HEK293 (cell line): ENCODE measurements around the gene MOGAT3.
A peak's percentile ranks its signal among the peaks of the same experiment; 100 is the strongest.

Experiments used
- CTCF ChIA-PET: fragments of 350-600 bp; formaldehyde crosslinking; extraction: SDS; loops from one replicate; lab custom pipeline; 2021; ENCODE audit warnings: antibody characterized with exemption; lab: Yijun Ruan, JAX
- POLR2A ChIA-PET: fragments of 300-600 bp; formaldehyde crosslinking; extraction: SDS; loops from one replicate; lab custom pipeline; 2020; ENCODE audit warnings: antibody characterized with exemption, inconsistent platforms; lab: Yijun Ruan, JAX
- H3K27ac ChIP-seq: fragments of 200-500 bp; sonication (Bioruptor generic); 2 replicates; pipeline ENCODE4 v1.5.1; 2014; ENCODE audit warnings: low read depth, low read length, control low read depth, inconsistent platforms; ENCODE audit errors: extremely low read depth
- H3K36me3 ChIP-seq, 2 experiments: fragments of 200-500 bp in 1 of 2; sonication (Bioruptor generic) in 1 of 2; 1 replicate in 1 of 2; 2 replicates in 1 of 2; pipeline ENCODE4 v1.5.1; 2014 to 2017; ENCODE audit warnings: inconsistent platforms in 2 of 2, low read length in 2 of 2; ENCODE audit not compliant: control insufficient read depth in 2 of 2, insufficient read depth in 1 of 2
- H3K4me1 ChIP-seq: fragments of 200-500 bp; sonication (Bioruptor generic); 2 replicates; pipeline ENCODE4 v1.5.1; 2014; ENCODE audit warnings: mild to moderate bottlenecking, low read length, inconsistent platforms; ENCODE audit not compliant: control insufficient read depth, insufficient read depth
- H3K4me3 ChIP-seq: 2 replicates; pipeline ENCODE4 v1.5.1; 2011; ENCODE audit warnings: low read depth, mild to moderate bottlenecking, control low read depth, low read length, moderate library complexity
- H3K9me3 ChIP-seq: fragments of 200-500 bp; sonication (Bioruptor generic); 2 replicates; pipeline ENCODE4 v1.5.1; 2014; ENCODE audit warnings: low read depth, low read length, inconsistent platforms; ENCODE audit not compliant: control insufficient read depth, insufficient read depth
- BCL11A ChIP-seq: fragments of 450-650 bp; formaldehyde crosslinking; IDR thresholded peaks from 2 replicates; pipeline ENCODE4 v1.5.1; 2016; ENCODE audit warnings: low read depth, missing biosample characterization, missing genetic modification characterization
- BCL11B ChIP-seq: fragments of 450-650 bp; formaldehyde crosslinking; IDR thresholded peaks from 2 replicates; pipeline ENCODE4 v1.5.1; 2016; ENCODE audit warnings: low read depth, missing biosample characterization, missing genetic modification characterization
- GLIS1 ChIP-seq: fragments of 450-650 bp; formaldehyde crosslinking; IDR thresholded peaks from 2 replicates; pipeline ENCODE4 v1.5.1; 2016; ENCODE audit warnings: missing biosample characterization, missing genetic modification characterization
- INSM2 ChIP-seq: fragments of 450-650 bp; formaldehyde crosslinking; IDR thresholded peaks from 2 replicates; pipeline ENCODE4 v1.5.1; 2016; ENCODE audit warnings: missing biosample characterization, missing genetic modification characterization
- SCRT1 ChIP-seq: fragments of 450-650 bp; formaldehyde crosslinking; IDR thresholded peaks from 2 replicates; pipeline ENCODE4 v1.5.1; 2016; ENCODE audit warnings: missing biosample characterization, missing genetic modification characterization, borderline replicate concordance
- SP3 ChIP-seq: fragments of 450-650 bp; formaldehyde crosslinking; IDR thresholded peaks from 2 replicates; pipeline ENCODE4 v1.5.1; 2016; ENCODE audit warnings: missing biosample characterization, missing genetic modification characterization
- SP7 ChIP-seq: fragments of 450-650 bp; formaldehyde crosslinking; IDR thresholded peaks from 2 replicates; pipeline ENCODE4 v1.5.1; 2016; ENCODE audit warnings: missing biosample characterization, missing genetic modification characterization
- ZBTB11 ChIP-seq: fragments of 450-650 bp; formaldehyde crosslinking; conservative IDR thresholded peaks from 2 replicates; pipeline ENCODE4 v1.5.1; 2016; ENCODE audit warnings: low read depth, missing biosample characterization, missing genetic modification characterization
- ZFP37 ChIP-seq: fragments of 450-650 bp; formaldehyde crosslinking; IDR thresholded peaks from 2 replicates; pipeline ENCODE4 v1.5.1; 2016; ENCODE audit warnings: missing biosample characterization, missing genetic modification characterization
- ZIC2 ChIP-seq: fragments of 450-650 bp; formaldehyde crosslinking; IDR thresholded peaks from 2 replicates; pipeline ENCODE4 v1.5.1; 2016; ENCODE audit warnings: missing biosample characterization, missing genetic modification characterization
- ZNF24 ChIP-seq: fragments of 450-650 bp; formaldehyde crosslinking; IDR thresholded peaks from 2 replicates; pipeline ENCODE4 v1.5.1; 2016; ENCODE audit warnings: missing biosample characterization, missing genetic modification characterization
- ZNF311 ChIP-seq: fragments of 450-650 bp; formaldehyde crosslinking; IDR thresholded peaks from 2 replicates; pipeline ENCODE4 v1.5.1; 2017; ENCODE audit warnings: missing biosample characterization, missing genetic modification characterization, borderline replicate concordance
- ZNF391 ChIP-seq: fragments of 450-650 bp; formaldehyde crosslinking; IDR thresholded peaks from 2 replicates; pipeline ENCODE4 v1.5.1; 2016; ENCODE audit warnings: low read depth, missing biosample characterization, missing genetic modification characterization, borderline replicate concordance
- ZNF514 ChIP-seq: fragments of 450-650 bp; formaldehyde crosslinking; IDR thresholded peaks from 2 replicates; pipeline ENCODE4 v1.5.1; 2016; ENCODE audit warnings: missing biosample characterization, missing genetic modification characterization
- ZNF768 ChIP-seq: fragments of 450-650 bp; formaldehyde crosslinking; IDR thresholded peaks from 2 replicates; pipeline ENCODE4 v1.5.1; 2018; ENCODE audit warnings: missing biosample characterization, mild to moderate bottlenecking, missing genetic modification characterization
- ZNF776 ChIP-seq: fragments of 450-650 bp; formaldehyde crosslinking; IDR thresholded peaks from 2 replicates; pipeline ENCODE4 v1.5.0; 2017; ENCODE audit warnings: missing biosample characterization, missing genetic modification characterization, borderline replicate concordance
- ZSCAN23 ChIP-seq: fragments of 450-650 bp; formaldehyde crosslinking; IDR thresholded peaks from 2 replicates; pipeline ENCODE4 v1.5.1; 2016; ENCODE audit warnings: missing biosample characterization, missing genetic modification characterization
- ZXDB ChIP-seq: fragments of 450-650 bp; formaldehyde crosslinking; IDR thresholded peaks from 2 replicates; pipeline ENCODE4 v1.5.1; 2016; ENCODE audit warnings: missing biosample characterization, missing genetic modification characterization
- TF ChIP-seq, protein P1 (sequence below): fragments of 450-650 bp; formaldehyde crosslinking; IDR thresholded peaks from 2 replicates; pipeline ENCODE4 v1.5.1; 2016; ENCODE audit warnings: missing biosample characterization, missing genetic modification characterization
- TF ChIP-seq, protein P2 (sequence below): fragments of 450-650 bp; formaldehyde crosslinking; IDR thresholded peaks from 2 replicates; pipeline ENCODE4 v1.5.1; 2016; ENCODE audit warnings: missing biosample characterization, missing genetic modification characterization
- TF ChIP-seq, protein P3 (sequence below): fragments of 450-650 bp; formaldehyde crosslinking; IDR thresholded peaks from 2 replicates; pipeline ENCODE4 v1.5.1; 2016; ENCODE audit warnings: missing biosample characterization, missing genetic modification characterization

MOGAT3 gene

DNA sequence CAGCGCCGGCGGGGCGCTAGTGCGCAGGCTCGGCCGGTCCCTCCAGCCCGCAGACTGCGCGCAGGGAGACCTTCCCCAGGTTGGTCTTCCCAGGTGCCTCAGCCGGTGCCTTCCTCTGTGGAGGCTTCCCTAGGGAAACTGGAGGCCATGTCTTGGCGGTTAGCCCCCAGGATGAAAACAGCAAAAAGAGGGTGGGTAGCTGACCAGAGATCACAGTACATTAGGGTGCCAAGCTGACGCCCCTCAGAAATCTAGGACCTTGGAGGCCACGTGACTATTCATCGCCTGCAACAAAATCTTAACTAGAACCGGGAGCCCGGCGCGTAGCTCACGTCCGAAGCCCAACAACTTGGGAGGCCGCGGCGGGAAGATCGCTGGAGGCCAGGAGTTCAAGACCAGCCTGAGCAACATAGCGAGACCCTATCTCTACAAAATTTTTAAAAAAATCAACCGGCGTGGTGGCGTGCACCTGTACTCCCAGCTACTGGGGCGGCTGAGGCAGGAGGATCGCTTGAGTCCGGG lies 44.4 kb upstream of the MOGAT3 start (continued):
- TF ChIP-seq ZNF514 (tag by site-specific recombination), result no peak
- no peak for TF ChIP-seq INSM2
- no peak for TF ChIP-seq BCL11A (tag by site-specific recombination)
- TF ChIP-seq ZNF24, result no peak
- TF ChIP-seq SCRT1, result no peak
- TF ChIP-seq SP7, result peak; percentile 61; the same call in 1 of the 2 replicates
- TF ChIP-seq ZBTB11 (tag by site-specific recombination), result no peak; the same call in 1 of the 2 replicates
- TF ChIP-seq ZNF768 (tag by site-specific recombination), result no peak
- 0 out of 2 replicates have a peak, but pooled peaks have one; percentile 18 for TF ChIP-seq ZIC2 (tag by site-specific recombination)
- TF ChIP-seq, protein P1, sequence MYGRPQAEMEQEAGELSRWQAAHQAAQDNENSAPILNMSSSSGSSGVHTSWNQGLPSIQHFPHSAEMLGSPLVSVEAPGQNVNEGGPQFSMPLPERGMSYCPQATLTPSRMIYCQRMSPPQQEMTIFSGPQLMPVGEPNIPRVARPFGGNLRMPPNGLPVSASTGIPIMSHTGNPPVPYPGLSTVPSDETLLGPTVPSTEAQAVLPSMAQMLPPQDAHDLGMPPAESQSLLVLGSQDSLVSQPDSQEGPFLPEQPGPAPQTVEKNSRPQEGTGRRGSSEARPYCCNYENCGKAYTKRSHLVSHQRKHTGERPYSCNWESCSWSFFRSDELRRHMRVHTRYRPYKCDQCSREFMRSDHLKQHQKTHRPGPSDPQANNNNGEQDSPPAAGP, result 0 out of 2 replicates have a peak, but pooled peaks have one; percentile 8
- TF ChIP-seq ZNF776 (tag by site-specific recombination), result no peak

GRCh38 chr7:101244375-101245146 lies 43.7 kb upstream of the MOGAT3 start, which contains the start of gene FIS1:
Gene FIS1, minus strand, starts transcription at chr7:101245081. Its CDS starts 77 bp downstream, at chr7:101245004.
- POLR2A ChIA-PET, result interaction anchor here (0.6 to 3.3 kb wide), 6 partner anchors 8 to 197 kb away, joined by 3 to 23 read pairs (median 7); partner anchors contain the start of genes PLOD3 and ZNHIT1
- peak within 1 kb of the TSS; percentile 73 for H3K4me3 ChIP-seq
- TF ChIP-seq, protein P2, sequence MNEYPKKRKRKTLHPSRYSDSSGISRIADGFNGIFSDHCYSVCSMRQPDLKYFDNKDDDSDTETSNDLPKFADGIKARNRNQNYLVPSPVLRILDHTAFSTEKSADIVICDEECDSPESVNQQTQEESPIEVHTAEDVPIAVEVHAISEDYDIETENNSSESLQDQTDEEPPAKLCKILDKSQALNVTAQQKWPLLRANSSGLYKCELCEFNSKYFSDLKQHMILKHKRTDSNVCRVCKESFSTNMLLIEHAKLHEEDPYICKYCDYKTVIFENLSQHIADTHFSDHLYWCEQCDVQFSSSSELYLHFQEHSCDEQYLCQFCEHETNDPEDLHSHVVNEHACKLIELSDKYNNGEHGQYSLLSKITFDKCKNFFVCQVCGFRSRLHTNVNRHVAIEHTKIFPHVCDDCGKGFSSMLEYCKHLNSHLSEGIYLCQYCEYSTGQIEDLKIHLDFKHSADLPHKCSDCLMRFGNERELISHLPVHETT, result peak; percentile 28; the same call in 1 of the 2 replicates
- TF ChIP-seq ZSCAN23 (tag by site-specific recombination), result no peak
- peak; percentile 91 for TF ChIP-seq SP3 (tag by site-specific recombination)
- TF ChIP-seq ZNF391 (tag by site-specific recombination), result 0 out of 2 replicates have a peak, but pooled peaks have one; percentile 49
- peak; percentile 69; the same call in 1 of the 2 replicates for TF ChIP-seq BCL11B (tag by site-specific recombination)
- peak; percentile 11; the same call in 1 of the 2 replicates for TF ChIP-seq GLIS1
- no peak for TF ChIP-seq ZNF311 (tag by site-specific recombination)
- peak; percentile 97 for TF ChIP-seq ZBTB11 (tag by site-specific recombination)
- TF ChIP-seq ZXDB (tag by site-specific recombination), result peak; percentile 99
- TF ChIP-seq, protein P3, sequence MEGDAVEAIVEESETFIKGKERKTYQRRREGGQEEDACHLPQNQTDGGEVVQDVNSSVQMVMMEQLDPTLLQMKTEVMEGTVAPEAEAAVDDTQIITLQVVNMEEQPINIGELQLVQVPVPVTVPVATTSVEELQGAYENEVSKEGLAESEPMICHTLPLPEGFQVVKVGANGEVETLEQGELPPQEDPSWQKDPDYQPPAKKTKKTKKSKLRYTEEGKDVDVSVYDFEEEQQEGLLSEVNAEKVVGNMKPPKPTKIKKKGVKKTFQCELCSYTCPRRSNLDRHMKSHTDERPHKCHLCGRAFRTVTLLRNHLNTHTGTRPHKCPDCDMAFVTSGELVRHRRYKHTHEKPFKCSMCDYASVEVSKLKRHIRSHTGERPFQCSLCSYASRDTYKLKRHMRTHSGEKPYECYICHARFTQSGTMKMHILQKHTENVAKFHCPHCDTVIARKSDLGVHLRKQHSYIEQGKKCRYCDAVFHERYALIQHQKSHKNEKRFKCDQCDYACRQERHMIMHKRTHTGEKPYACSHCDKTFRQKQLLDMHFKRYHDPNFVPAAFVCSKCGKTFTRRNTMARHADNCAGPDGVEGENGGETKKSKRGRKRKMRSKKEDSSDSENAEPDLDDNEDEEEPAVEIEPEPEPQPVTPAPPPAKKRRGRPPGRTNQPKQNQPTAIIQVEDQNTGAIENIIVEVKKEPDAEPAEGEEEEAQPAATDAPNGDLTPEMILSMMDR (tag by site-specific recombination), result peak; percentile 93
- TF ChIP-seq ZFP37 (tag by site-specific recombination), result no peak
- no peak for TF ChIP-seq ZNF514 (tag by site-specific recombination)

More at GRCh38 chr7:101244375-101245146, 43.7 kb upstream of the MOGAT3 start, which contains the start of gene FIS1:
- Histone ChIP-seq H3K36me3 (peaks cover 0 to 32% of the 10 kb centered on the region in 2 experiments; a peak in 2 of 3 replicates), H3K9me3 (no peaks in the 10 kb centered on the region), H3K4me1 (peaks cover 2% of the 10 kb centered on the region; the same call in 1 of the 2 replicates), H3K27ac (peak within 1 kb of the TSS; percentile 53)
- CTCF ChIA-PET, result interaction anchor here (0.6 to 3.9 kb wide), 34 partner anchors 9 to 1672 kb away, joined by 3 to 40 read pairs (median 4); partner anchors contain the start of genes PLOD3, TRIM56 and ZNHIT1
